GM21423 (cell line): ENCODE results near the gene AGO3.

Source experiments
- ATAC-seq: cut with Tn5 transposase; IDR thresholded peaks from one replicate; pipeline ENCODE4 v1.9.1; 2021; ENCODE audit warnings: mild to moderate bottlenecking, moderate library complexity; ENCODE audit not compliant: unreplicated experiment

The AGO3 gene

DNA sequence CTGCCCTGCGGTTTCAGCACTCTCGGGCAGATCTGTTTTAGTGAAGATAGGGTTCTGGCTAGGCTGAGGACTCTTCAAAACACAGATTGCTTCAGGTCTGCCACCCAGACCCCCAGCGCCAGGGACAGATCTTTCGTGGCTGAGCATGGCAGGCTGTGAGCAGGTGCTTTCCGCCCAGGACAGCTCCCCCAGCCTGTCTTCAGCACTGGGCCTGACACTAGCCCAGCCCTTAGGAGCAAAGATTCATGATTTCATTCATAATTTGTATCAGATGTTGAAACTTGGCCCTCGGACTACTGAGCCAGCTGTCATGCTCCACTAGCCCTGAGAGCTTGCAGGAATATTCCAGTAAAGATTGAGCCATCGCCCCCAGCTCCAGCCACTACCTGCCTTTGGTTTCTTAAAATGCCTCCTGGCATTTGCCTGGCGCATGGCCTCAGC lies 163.7 kb downstream of the AGO3 start:
- no peak for ATAC-seq

GRCh38 chr1:36095760-36096405 lies 165.0 kb downstream of the AGO3 start:
- ATAC-seq, result no peak

DNA sequence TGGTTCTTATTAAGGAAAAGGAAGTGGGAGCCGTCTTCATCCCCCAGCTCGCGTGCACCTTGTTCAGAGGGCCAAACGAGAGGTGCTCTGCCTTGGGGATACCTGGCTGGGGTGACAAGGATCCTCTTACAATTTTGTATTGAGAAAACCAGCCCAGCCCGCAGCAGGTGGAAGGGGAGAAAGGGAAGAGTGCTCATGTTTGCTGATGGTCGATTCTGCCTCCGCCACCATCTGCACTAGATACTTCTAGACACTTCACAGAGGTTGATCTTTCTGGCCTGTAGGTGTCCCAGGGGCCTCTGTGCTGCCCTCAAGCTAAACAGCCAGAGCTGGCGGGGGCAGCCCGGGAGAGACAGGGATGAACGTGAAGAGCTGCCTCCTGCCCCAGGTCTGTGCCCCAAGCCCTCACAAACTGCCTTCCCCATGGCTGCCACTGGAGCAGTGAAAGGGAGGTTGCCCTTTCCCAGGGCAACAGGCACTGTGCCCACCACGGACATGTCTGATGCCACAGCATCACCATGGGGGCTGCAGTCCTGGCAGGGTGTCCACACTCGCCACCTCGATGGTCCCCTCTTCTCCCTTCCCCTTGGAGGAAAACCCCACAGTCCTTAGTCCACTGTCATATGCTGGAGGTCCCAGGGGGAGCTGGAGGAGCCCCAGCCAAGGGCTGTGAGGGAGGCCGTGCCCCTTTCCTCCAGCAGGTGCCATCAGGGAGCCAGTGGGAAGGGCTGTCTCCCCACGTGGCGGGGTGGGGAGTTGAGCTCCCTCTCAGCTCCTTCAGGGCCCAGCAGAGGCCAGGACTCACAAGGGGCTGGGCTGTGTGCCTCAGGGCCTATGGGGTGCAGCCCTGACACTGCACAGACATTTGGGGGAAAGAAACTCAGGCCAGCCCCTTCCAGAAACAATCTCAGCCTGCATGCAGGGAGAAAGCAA lies 165.9 kb downstream of the AGO3 start:
- ATAC-seq, result no peak

- ATAC-seq, result no peak
Observed at GRCh38 chr1:36097693-36098585, 167.0 kb downstream of the AGO3 start.

- ATAC-seq, result no peak
Observed at GRCh38 chr1:36098650-36099365, 167.9 kb downstream of the AGO3 start.

DNA sequence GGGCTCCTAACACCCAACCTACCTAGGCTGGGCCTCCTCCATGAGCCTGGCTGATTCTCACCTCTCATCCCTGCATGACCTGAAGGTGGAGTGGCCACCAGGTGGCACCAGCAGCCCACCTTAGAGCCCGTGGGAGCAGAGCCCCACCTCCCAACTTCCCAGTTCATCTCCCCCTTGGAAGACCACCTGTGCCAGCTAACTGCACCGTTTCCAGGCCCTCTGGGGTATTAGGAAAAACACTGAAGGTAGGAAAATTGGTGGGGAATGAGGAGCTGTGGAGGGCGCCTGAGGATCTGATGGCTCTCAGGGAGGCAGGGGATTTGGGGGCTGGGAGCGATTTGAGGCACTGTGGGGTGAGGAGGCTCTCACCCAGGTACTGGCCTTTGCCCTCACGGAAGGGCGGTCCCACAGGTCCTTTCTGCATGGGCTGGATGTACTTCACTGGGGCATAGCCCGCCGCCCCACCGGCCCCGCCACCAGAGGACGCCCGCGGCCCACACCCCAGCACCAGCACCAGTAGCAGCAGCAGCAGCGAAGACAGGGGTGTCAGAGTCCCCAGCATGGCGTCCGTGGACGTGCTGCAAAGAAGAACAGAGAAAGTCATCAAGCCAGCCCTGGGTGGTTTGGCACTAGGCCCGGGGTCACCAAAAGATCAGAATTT lies 168.9 kb downstream of the AGO3 start:
- no peak for ATAC-seq

DNA sequence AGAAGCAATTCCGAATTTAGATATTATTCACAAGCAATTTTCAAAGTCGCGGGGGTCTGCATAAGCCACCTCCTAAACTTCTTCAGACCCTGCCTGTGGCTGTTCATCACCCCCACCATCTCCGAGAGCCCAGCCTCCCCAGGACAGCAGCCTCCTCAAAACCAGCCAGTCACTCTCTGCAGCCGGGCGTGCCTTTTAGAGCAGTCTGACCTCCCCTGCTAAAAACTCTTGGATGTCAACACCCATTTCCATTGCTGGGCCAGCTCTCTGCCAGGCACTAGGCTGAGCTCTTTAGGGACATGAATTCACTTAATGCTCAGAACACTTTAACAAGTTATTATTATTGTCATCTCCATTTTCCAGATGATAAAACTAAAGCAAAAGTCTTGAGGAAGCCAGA lies 169.5 kb downstream of the AGO3 start:
- no peak for ATAC-seq

DNA sequence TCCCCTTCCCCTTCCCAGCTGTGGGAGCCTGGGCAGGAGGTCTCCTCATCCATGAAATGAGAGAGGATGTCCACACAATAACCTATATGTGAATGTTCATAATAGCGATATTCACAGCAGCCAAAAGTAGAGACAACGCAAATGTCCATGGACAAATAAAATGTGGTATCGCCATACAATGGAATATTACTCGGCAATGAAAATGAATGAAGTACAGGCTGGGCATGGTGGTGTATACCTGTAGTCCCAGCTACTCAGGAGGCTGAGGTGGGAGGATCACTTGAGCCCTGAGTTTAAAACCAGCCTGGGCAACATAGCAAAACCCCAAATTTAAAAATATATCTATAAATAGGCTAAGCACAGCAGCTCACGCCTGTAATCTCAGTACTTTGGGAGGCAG lies 170.6 kb downstream of the AGO3 start:
- no peak for ATAC-seq

DNA sequence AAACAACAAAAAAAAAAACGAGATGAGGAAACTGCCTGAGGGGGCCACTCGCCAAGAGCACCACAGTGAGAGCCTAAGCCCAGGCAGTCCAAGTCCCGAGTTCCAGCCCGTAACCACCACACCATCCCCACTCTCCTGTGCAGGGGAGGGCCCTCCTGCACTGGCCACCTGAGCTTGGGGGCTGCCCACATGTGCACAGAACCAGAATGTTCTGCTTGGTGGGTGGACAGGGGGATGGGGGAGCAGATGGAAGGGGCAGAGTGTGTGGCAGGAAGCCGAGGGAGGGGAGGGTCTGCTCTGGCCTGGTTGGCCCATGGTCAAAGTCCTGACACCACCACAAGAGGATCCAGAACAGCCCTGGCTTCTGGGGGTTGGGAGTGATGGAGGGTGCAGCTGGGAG lies 175.4 kb downstream of the AGO3 start:
- ATAC-seq, result no peak

GRCh38 chr1:36107394-36107793 lies 176.5 kb downstream of the AGO3 start:
- no peak for ATAC-seq

DNA sequence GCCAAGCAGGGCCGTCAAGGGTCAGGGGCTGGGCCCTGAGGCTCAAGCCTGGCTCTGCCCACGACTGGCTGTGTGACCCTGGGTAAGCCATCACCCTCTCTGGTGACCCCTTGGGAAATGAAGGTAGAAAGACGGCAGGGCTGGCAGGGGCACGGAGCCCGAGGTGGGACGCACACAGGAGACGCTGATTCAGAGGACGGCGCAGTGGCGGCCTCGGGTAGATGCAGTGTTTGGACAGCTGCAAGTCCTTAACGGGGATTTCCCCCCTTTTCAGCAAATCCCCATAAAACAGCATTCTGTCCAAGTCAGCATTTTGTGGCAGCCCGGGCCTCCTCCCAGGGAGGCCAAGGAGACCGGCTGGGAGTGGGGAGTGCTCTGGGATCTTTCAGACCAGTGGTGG lies 177.4 kb downstream of the AGO3 start:
- ATAC-seq, result no peak

DNA sequence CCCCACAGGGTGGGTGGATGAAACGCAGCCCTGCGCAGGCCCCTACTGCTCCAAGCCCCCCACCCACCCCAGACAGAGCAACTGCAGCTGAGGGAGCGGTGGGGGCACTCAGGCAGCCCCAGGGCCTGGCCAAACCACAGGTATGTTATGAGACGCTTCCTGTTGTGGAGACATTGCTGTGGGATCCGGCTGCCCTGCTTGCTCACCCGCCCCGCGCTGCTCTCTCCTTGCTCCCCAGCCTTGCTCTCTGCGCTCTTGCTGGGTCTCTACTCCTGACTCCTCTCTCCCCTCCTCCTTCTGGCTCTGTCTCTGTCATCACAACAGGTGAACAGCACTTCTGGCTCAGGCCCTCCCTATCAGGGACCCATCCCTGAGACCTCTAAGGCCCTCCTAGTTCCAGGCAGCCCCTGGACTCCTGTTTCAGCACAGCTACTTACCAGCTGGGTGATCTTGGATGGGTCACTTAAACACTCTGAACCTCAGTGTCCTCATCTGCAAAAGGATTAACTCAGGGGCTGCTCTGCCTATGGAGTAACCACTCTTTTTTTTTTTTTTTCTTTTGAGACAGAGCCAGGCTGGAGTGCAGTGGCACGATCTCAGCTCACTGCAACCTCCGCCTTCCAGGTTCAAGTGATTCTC lies 178.3 kb downstream of the AGO3 start:
- no peak for ATAC-seq

GRCh38 chr1:36111151-36111550 lies 180.2 kb downstream of the AGO3 start:
- no peak for ATAC-seq

DNA sequence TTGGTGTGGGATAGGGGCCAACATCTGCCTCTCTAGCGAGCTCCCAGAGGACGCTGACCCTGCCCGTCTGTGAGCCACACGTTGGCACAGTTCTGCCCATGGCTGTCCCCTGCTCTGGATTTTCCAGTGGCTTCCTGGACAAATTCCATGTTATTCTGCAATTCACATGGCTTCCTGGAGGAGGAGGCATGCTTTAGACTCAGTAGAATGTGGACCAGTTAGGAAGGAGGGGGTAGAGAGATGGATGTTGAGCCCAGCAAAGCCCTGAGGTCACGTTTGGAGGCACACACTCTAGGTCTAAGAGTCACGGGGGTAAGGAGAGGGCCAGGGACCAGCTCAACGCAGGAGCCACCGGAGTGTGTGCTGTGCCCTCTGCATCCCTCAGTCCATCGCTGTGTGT lies 181.9 kb downstream of the AGO3 start:
- ATAC-seq, result no peak

- no peak for ATAC-seq
Observed at GRCh38 chr1:36114371-36114770, 183.5 kb downstream of the AGO3 start.

- no peak for ATAC-seq
Observed at GRCh38 chr1:36115200-36115669, 184.3 kb downstream of the AGO3 start.

DNA sequence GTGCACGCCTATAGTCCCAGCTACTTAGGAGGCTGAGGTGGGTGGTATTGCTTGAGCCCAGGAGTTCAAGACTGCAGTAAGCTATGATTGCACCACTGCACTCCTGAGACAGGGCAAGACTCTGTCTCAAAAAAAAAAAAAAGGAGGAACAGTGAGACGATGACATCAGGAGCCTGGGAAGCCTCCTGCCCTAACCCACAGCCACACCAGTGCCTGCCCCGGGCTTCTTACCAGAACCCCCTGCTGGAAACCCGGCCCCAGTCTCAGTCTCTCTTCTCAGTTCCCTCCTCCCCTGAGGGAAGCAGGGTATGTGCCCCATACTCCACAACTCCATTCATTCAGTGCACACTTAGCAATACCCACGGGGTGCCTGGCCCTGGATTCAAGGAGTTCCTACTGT lies 185.0 kb downstream of the AGO3 start:
- ATAC-seq, result no peak

DNA sequence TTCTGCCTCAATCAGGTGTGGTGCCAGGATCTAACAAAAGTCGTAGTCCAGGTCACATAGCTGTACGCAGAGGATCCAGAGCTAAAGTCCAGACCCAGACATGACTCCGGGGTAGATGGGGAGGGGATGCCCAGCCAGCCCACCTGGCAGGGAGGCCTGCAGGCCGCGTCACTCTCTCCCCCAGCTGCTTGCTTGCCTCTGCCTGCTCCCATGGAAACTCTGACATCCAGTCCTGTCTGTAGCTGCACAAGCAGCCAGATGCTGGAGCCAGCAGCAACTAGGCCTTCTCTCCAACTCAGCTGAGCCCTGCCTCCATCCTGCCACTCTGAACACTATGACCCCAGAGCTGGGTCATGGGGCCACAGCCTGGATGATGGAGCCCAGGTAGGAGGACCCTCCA lies 186.0 kb downstream of the AGO3 start:
- no peak for ATAC-seq

- ATAC-seq, result no peak
Observed at GRCh38 chr1:36118447-36119204, 187.7 kb downstream of the AGO3 start.
